OCI-LY7 (cell line): ENCODE data around the gene TMEM51. TPM values are rescaled to one million over a fixed set of nuclear protein-coding genes. Genes with fewer than 3 reads are reported as not detected.

Experiments
- BruUV-seq: library from RNA; stranded (reverse); fragments of 400-500 nt; replicated peaks from 2 replicates; lab custom pipeline; 2021; lab: Mats Ljungman, UMichigan
- CTCF ChIA-PET: fragments of 300-600 bp; sonication (Branson Sonifier 250); formaldehyde crosslinking; loops from one replicate; lab custom pipeline; 2022; ENCODE audit warnings: antibody characterized with exemption; ENCODE audit not compliant: unreplicated experiment; lab: Charles Lee
- POLR2A ChIA-PET: fragments of 300-600 bp; sonication (Branson Sonifier 250); formaldehyde crosslinking; loops from one replicate; lab custom pipeline; 2022; ENCODE audit warnings: antibody characterized with exemption; lab: Charles Lee
- DNase-seq: peaks from one replicate; pipeline ENCODE4 v3.0.0-alpha.2; 2015; ENCODE audit warnings: low spot score
- H2AFZ ChIP-seq: fragments of 200-600 bp; sonication (generic), shearing (Covaris generic); 2 replicates; pipeline ENCODE4 v1.6.1; 2014; ENCODE audit warnings: mild to moderate bottlenecking, antibody characterized with exemption, low read length, moderate library complexity
- H3K27ac ChIP-seq: fragments of 200-600 bp; sonication (generic); 2 replicates; pipeline ENCODE4 v1.5.1; 2014; ENCODE audit warnings: mixed run types, low read depth, mild to moderate bottlenecking, moderate library complexity, low read length, inconsistent platforms; ENCODE audit not compliant: poor library complexity, severe bottlenecking
- H3K36me3 ChIP-seq: fragments of 200-600 bp; sonication (generic); 2 replicates; pipeline ENCODE4 v1.6.1; 2014; ENCODE audit warnings: mild to moderate bottlenecking, antibody characterized with exemption, low read length, moderate library complexity, mixed read lengths; ENCODE audit not compliant: insufficient read depth
- H3K4me1 ChIP-seq: fragments of 200-600 bp; sonication (generic); 2 replicates; pipeline ENCODE4 v1.5.1; 2014; ENCODE audit warnings: mild to moderate bottlenecking, low read length; ENCODE audit not compliant: insufficient read depth, poor library complexity, severe bottlenecking
- H3K4me2 ChIP-seq: fragments of 200-600 bp; sonication (generic); 2 replicates; pipeline ENCODE4 v1.6.1; 2014; ENCODE audit warnings: mild to moderate bottlenecking, low read length
- H3K4me3 ChIP-seq: fragments of 200-600 bp; sonication (generic); 2 replicates; pipeline ENCODE4 v1.5.1; 2014; ENCODE audit warnings: mild to moderate bottlenecking, low read depth, low read length; ENCODE audit not compliant: poor library complexity, severe bottlenecking
- H3K79me2 ChIP-seq: fragments of 200-600 bp; sonication (generic); 2 replicates; pipeline ENCODE4 v1.6.1; 2016; ENCODE audit warnings: low read depth, mild to moderate bottlenecking, low read length, moderate library complexity, mixed read lengths; ENCODE audit not compliant: insufficient read depth
- H3K9me2 ChIP-seq: fragments of 200-600 bp; sonication (generic); 2 replicates; pipeline ENCODE4 v1.6.1; 2016; ENCODE audit warnings: mild to moderate bottlenecking, low read length, mixed read lengths; ENCODE audit not compliant: insufficient read depth
- H3K9me3 ChIP-seq: fragments of 200-600 bp; sonication (generic); 2 replicates; pipeline ENCODE4 v1.6.1; 2014; ENCODE audit warnings: mild to moderate bottlenecking, mixed run types, low read length, mixed read lengths
- H4K20me1 ChIP-seq: fragments of 200-600 bp; sonication (generic); 2 replicates; pipeline ENCODE4 v1.6.1; 2014; ENCODE audit warnings: mild to moderate bottlenecking, antibody characterized with exemption, low read length, moderate library complexity, mixed read lengths; ENCODE audit not compliant: insufficient read depth
- EZH2phosphoT487 ChIP-seq: fragments of 200-600 bp; sonication (generic); IDR thresholded peaks from 2 replicates; pipeline ENCODE4 v1.6.1; 2018; ENCODE audit warnings: low read depth, borderline replicate concordance, mild to moderate bottlenecking, mixed run types, antibody characterized with exemption, low read length, moderate library complexity, mixed read lengths
- intact Hi-C: fragments of 100-400 bp; cut with micrococcal nuclease; formaldehyde crosslinking; loops from one replicate; pipeline ENCODE4 v1.10.0; 2022; ENCODE audit not compliant: unreplicated experiment
- total RNA-seq, 2 experiments: library from RNA; depleted of rRNA in 1 of 2; stranded (reverse); fragments of >200 nt in 1 of 2; shearing (Covaris generic) in 1 of 2; gene quantifications; 2 replicates each; pipeline ENCODE4 v1.2.3, GENCODE V29; 2014 to 2022
- TF ChIP-seq, protein P1 (sequence below): fragments of 200-600 bp; sonication (generic); conservative IDR thresholded peaks from 2 replicates; pipeline ENCODE4 v1.5.1; 2014; ENCODE audit warnings: mild to moderate bottlenecking, antibody characterized with exemption, low read length, moderate library complexity, mixed read lengths

The TMEM51 gene
- total RNA-seq, 2 experiments from 2014 or later, result not detected

DNA sequence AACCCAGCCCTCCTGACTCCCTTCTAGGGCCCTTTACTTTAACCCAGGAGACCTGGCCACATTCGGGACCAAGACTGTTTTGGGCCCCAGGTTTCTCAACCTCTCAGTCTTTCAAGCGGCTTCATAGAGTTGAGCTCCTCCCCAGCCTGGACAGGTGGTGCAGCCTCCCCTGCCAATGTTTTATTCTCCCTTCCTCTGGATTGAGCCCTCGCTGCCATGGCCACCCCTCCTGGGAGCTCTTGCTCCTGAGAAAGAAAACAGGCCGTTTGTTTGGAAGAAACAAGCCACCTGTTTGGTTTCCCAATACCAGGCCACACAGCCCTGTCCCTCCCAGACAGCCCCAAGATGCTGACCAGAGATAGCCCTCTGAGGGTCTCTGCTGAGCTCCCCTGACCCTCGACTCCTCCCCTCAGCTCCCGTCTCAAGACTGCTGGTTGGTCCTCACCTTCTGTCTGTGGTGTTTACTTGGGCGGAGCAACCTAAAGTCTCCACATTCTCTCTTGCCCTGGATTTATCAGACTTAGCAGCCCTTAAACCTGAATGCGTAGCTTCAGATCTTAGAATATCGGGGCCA, 3.3 kb downstream of the TMEM51 start:
- Histone ChIP-seq H3K27ac (no peak overlapping the region), H3K9me3 (no peaks in the 10 kb centered on the region), H4K20me1 (no peaks in the 10 kb centered on the region), H3K36me3 (no peaks in the 10 kb centered on the region), H3K4me3 (no peak overlapping the region), H3K4me1 (no peaks in the 10 kb centered on the region), H3K79me2 (no peaks in the 10 kb centered on the region), H3K4me2 (no peak overlapping the region), H3K9me2 (no peaks in the 10 kb centered on the region), H2AFZ (peak overlapping the region; percentile 40; the same call in 1 of the 2 replicates)
- no peak for DNase-seq
- ChIA-PET CTCF (no interaction called here), POLR2A (no interaction called here)
- intact Hi-C loops, result no loop called here
- no TSS peak for BruUV-seq
- no peak for TF ChIP-seq EZH2phosphoT487
- TF ChIP-seq, protein P1, sequence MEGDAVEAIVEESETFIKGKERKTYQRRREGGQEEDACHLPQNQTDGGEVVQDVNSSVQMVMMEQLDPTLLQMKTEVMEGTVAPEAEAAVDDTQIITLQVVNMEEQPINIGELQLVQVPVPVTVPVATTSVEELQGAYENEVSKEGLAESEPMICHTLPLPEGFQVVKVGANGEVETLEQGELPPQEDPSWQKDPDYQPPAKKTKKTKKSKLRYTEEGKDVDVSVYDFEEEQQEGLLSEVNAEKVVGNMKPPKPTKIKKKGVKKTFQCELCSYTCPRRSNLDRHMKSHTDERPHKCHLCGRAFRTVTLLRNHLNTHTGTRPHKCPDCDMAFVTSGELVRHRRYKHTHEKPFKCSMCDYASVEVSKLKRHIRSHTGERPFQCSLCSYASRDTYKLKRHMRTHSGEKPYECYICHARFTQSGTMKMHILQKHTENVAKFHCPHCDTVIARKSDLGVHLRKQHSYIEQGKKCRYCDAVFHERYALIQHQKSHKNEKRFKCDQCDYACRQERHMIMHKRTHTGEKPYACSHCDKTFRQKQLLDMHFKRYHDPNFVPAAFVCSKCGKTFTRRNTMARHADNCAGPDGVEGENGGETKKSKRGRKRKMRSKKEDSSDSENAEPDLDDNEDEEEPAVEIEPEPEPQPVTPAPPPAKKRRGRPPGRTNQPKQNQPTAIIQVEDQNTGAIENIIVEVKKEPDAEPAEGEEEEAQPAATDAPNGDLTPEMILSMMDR, result no peak

DNA sequence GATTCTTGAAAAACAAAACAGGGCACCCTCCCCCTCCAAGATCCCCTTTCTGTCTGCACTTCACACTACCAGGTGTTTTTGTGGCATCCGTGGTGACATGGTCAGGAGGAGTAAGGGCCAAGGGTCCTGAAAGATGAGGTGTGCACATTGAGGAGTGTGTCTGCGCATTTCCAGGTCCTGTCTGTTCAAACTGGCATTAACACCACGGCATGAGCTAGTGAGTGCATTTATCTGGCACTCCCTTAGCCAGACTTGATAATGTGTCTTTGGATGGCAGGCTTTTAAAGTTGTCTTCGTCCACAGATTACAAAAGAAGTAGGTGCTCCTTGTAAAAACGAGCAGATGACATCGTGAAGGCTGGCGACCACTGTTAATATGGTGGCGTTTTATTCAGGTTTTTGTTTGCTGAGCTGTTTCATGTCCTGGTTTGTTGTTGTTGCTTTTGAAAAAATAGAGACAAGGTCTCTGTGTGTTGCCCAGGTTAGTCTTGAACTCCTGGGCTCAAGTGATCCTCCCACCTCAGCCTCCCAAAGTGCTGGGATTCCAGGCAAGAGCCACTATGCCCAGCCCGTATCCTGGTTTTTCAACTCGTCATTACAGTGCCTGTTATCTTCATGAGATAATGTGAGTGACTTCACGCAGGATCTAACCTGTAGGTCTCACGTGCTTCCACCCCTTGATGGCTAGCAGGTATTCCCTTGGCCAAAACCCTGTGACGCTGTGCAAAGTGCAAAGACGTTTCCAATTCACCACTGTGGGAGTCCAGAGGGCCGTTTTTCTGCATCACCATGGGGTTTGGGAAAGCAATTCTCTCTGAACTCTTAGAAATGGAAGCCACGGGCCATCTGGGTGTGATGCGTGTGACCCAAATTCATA, 4.2 kb downstream of the TMEM51 start:
- no peaks in the 10 kb centered on the region for H3K79me2 ChIP-seq
- no peak overlapping the region for H3K4me2 ChIP-seq
- no peaks in the 10 kb centered on the region for H3K4me1 ChIP-seq
- no peaks in the 10 kb centered on the region for H3K36me3 ChIP-seq
- no peaks in the 10 kb centered on the region for H3K9me3 ChIP-seq
- no peak for TF ChIP-seq EZH2phosphoT487
- TF ChIP-seq, protein P1, result no peak
- no peak for DNase-seq
- intact Hi-C loops, result no loop called here
- CTCF ChIA-PET, result no interaction called here
- POLR2A ChIA-PET, result no interaction called here
- no TSS peak for BruUV-seq
- H3K27ac ChIP-seq, result no peak overlapping the region
- H3K9me2 ChIP-seq, result no peaks in the 10 kb centered on the region
- no peaks in the 10 kb centered on the region for H4K20me1 ChIP-seq
- H3K4me3 ChIP-seq, result no peak overlapping the region
- H2AFZ ChIP-seq, result no peak overlapping the region
